Activated CD4-positive, CD25-positive, alpha-beta regulatory T cell treated with anti-CD3 and anti-CD28 coated beads, Interleukin-2, amount 50 U/mL, for 72 hours (primary cell): ENCODE measurements around the gene ZFHX3.

ENCODE experiments used
- DNase-seq: peaks from one replicate; pipeline ENCODE4 v3.0.0; 2021

ZFHX3 gene

DNA sequence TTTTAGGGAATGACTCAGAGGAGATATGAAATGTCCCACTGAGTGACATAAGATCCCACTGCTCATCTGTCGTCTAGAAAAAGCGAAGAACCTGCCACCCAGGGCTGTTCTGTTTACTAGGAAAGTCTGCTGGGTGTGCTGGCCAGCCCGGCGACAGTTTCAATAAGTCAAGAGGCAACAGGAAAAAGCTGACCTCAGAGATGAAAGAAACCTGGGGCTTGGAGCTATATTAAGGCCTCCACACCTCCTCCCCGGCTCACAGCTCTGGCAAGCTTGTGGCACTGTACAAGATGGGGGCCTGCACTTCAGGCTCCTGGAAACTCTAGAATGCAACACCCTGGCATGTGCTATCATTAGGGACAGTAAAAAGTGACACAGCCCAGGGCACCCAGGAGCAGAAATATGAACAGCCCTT is 10.6 kb downstream of the ZFHX3 start:
- no peak for DNase-seq

DNA sequence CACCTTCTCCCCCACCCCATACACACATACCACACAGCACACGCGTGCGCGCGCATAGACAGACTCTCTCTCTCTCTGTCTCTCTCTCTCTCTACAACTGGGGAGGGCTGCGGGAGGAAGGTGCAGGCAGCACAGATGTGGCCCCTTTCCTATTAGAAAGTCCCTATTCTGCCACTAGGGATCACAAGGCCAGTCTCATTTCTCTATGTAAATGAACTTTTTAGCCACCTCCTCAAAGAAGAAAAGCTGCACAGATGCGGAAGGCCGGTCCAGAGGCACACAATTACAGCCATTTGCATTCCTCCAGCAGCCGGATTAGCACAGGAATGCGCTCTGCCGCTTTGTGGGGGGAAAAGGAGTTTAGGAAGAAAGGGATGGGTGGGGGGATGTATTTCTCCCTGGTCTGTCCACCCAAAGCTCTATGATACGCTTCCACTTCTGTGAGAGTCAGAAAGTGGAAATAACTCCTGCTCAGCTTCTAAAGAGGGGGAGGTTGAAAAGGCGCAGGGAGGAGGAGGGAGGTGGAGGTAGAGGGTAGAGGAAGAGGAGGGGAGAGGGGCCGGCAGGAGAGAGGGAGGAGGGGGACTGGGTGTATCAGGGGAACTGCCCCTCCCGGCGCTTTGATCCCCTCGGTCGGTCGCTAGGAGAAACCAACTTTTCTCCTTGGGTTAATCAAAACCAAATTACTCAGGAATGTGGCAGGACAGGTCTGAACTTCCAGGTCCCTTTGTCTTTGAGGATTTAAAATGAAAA is 11.7 kb downstream of the ZFHX3 start:
- DNase-seq, result no peak

DNA sequence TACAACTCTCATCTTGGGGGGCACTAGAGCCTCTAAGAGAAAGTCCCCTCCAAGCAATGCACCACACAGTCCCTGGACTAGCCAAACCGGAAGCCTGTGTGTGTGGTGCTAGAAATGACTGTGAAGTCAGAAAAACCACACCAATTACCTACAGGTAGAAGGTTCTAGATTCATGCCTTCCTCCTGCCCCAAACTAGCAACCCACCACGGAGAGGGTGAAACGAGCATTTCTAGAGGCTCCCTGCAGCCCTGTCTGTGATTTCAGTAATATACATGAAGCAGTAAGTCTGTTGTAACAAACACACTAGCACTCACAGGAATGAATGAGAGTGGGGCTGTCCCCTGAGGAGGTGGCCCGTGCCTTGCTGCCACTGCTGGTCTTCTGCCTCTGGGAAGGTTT is 13.6 kb downstream of the ZFHX3 start:
- no peak for DNase-seq

DNA sequence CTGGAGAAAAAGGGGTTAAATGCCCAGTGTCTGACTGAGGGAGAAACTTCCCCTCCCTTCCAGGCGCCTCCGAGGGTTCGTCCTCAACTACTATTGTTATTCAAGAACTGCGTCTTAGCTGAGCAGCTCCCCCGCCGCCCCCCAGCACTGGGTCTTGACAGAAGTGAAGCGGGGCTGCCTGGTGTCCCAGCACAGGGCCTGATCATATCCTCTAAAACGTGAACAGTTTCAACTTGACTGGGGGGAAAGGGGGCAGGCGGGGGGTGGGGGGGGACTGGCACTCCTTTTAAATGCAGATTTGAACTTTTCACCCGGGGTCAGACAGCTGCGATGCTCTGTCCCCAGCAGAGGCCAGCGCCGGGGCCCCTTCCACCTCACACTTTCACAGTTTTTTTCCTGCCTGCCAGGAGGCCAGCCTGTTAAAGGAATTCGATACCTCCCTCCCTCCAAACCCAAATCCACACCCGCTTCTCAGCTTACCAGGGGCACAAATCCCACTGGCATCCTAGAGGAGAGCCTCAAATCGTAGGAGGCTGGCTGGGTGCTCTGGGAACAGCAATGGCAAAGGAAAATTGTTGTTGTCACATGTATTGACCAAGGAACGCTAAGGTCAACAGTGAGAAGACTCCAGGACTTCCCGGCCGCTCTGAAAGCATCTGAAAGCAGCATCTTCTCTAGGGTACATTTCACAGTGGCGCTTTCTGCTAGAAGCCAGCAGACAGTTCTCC is 14.5 kb downstream of the ZFHX3 start:
- no peak for DNase-seq

DNA sequence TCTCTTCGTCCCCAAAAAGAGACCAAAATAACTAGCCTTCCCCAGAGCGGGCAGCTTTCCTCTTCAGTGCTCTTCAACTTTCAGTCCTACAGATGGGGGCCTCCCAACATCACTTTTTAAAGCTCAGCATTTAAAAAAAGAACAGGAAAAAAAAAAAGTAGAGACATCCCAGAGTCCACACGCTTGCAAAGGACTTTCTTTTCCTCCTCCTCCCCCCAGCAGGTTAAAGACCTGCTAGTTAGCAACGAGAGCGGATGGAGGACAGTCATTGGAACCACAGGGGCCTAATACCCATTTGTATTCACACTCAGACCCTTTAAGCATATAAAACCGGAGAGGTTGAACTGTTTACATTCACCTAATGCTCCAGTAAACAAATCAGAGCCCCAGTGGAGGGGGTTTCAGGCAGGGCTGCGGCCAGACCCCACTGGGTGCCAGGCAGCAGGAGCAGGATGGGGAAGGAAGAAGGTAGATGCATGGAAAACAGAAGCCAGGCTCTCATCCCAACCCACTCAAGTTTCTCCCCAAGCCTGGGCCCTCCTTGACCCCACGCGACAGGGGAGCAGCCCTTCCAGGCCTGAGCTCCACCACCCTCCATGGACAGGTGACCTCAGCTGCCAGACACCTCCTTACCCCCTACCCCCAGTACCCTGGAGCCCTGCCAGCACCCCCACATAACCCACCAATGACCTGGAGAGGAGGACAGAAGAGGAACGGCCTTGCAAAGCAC is 15.2 kb downstream of the ZFHX3 start:
- no peak for DNase-seq

DNA sequence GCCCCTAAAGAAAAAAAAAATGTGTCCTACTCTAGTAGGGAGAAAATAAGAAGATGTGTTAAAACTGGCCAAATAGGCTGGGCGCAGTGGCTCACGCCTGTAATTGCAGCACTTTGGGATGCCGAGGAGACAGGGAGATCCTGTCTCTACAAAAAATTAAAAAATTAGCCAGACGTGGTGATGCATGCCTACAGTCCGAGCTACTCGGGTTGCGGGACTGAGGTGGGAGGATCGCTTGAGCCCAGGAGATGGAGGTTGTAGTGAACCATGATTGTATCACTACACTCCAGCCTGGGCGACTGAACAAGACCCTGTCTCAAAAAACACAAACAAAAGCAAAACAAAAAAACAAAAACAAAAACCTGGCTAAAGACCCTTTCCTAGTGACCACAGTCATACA is 15.9 kb downstream of the ZFHX3 start:
- DNase-seq, result no peak

DNA sequence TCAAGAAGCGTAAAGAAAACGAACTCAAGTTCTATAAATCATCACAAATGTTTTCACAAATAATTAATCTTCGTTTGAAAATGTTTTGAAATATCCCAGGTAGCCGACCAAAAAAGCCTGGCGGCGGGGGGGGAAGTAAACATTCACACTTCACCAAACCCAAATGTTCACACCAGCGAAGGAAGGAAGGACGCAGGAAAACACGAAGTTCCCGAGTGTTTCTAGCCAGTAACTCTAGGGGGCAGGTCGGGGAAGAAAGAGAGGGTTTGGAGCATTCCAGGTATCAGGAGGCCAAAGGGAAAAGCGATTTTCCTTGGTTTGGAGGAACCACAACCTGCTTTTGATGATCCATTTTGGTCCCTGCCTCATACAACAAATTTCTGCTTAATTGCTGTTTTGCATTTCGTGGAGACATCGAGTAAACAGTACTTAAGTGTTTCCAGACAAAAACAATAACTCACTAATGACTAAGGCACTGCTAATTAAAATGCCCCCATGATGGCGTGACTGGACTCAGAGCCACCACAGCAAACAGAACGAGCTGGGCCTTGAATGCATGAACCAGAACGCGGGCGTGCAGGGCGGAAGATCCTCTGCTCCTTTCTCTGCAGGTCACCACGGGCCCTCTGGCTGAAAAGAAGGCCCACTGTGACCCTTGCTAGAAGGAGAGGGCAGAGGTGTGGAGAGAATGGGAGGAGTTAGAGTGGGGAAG is 16.6 kb downstream of the ZFHX3 start:
- DNase-seq, result no peak

DNA sequence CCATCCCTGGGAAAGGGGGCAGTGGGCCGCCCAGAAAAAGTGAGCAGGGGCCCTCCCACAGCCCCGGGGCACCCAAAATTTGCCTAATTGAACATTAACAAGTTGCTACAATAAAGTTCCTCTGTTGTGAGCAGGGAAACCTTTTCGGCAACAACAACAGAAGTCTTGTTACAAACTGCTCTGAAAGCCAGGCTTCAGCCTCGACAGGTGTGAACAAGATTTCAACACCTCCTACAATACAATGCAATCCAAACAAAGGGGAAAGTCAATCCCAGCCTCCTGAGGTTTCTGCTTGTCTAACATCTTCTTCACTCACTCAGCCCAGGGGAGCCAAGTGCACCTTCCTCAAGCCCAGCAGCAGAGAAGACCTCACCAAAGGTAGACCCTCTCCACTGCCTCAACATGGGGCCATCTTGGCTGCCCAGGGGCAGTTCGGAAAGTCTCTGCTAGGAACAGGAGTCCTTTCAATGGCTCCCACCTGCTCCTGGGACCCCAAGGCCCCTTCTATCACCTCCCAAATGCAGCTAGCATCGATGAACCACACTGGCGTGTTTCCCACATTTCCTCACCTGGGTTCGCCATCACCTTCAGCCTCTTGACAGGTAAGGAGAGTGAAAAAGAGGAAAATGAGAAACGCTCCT is 19.1 kb downstream of the ZFHX3 start:
- DNase-seq, result no peak

DNA sequence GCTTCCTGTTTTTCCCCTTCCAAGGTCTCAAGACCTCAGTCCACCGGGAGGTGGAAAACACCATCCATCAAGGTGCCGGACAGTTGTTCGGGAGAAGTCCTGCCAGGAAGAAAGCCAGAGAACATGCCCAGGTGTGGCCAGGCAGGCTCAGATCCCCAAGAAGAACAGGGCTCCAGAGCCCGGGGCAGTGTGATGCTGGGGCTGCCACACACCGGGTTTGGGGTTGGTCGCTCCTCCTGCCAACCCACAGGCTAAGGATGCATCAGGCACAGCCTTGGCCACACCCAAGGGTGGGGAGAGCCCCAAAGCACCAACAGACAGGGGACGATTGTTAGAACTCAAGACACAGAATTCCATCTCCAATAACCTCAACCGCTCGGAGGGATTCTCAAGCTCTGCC is 19.7 kb downstream of the ZFHX3 start:
- DNase-seq, result no peak

DNA sequence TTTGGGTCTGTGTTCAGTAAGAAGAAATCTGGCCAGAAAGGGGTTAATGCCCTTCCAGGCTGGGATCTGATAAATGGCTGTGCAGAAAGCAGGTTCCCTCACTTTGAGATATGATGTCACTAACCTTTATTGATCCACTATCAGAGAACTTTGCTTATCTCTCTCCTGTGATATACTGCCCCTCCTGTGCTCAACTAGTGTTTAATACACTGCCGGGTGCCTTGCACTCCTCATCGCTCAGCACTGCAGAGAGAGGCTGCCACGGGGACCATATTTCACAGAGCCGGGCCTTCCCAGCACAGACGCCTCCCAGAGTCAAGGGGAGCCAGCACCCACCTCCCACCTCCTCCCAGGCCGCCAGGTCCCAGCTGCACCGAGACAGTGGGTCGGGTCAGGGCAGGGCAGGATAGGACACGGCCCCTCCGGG is 20.2 kb downstream of the ZFHX3 start:
- DNase-seq, result no peak

DNA sequence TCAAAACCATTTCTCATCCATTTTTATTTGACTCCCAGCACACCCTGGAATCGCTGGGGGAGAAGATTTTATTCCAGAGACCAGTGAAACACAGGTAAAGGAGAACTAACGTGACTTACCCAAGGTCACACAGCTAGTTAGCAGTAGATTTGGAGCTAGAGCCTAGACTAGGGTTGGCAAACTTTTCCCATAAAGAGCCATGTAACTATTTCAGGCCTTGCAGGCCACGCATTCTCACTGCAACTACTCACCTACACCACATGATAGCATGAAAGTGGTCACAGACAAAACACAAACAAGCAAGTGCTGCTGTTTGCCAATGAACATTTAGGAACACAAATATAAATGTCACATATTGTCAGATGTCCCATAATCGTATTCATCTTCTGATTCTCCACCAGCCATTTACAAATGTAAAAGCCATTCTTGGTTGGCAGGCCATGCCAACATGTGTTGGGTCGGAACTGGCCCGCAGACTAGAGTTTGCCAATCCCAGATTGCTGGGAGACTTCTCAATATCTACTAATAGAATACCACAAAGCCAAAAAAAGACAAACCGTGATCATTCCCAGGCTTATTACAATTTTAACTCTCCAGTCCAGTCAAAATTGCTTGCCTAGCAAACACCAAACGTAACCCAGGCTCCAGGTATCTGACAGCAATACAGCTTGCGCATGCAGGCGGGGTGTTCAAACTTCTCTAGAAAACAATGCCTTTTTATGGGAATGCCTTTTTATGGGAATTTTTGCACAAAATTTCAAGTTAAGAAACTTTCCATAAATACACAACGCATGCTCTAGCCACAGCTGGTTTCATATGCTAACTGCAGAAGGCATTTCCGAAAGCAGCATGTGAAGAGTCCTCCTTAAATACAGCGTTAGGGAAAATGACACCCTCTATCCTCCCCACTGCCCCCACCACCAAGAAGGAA is 20.9 kb downstream of the ZFHX3 start:
- no peak for DNase-seq

DNA sequence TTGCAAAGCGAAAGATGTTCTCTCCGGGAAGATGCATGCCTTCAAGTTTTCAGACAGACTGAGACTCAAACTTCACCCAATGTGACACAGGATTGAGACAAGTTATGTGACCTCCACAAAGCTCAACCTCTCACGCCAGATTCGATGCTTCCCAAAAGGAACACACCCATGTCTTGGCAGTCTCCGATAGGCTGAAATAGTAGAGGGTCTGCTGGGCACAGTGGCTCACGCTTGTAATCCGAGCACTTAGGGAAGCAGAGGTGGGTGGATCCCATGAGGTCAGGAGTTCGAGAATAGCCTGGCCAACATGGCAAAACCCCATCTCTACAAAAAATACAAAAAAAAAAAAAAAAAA is 22.1 kb downstream of the ZFHX3 start:
- DNase-seq, result no peak

DNA sequence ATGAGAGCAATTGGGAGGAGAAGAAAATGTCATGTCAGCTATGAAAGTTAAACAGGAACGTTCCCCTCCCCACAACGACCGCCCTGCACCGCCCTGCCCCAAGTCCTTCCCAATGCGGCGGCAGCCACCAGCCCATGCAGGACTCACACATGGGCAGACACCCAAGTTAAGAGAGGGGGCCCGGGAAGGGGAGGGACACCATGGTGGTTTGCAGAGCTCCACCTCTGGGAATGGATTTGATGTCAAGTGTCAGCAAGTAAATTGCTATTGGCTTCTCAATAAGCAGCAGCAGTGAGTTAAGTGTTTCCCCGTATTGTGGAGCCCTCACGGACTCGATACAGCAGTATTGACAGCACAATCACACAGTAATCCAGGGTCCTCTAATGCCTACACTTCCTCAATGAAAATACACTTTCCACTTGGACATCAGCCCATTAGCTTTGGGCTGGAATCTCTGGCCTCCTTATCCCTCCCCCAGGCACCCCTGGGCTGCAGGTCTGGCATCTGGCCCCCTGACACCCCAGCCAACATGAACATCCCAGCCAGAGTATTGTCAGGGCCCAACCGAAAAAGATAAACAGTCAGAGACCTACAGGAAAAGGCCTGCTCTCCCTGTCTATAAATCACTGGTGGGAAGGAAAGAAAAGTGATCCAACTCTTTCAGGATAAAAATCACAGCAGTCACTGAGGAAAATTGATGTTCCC is 22.6 kb downstream of the ZFHX3 start:
- DNase-seq, result no peak

DNA sequence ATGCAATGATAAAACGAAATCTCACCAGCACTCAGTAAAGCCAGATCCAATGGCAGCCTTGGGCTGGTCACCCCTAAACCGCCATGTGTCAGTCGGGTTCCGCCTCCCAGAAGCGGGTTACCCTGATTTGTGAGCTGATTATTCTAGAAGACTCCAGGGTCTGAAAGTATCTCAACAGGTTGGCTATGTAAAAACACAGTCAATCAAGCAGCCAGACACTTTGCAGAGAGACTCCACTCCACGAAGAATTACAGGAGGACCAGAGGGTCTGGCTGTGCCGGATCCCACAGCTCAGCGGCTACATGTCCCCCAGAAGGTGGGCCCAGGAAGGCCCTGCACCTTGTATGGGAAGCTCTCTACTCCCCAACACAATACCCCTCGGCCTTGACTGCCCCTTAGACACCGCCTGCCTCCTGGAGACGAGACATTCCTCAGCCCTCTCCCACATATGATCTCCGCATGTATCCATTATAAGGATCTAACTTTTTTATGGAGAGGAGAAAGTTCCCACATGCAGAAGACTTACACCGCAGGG is 23.3 kb downstream of the ZFHX3 start:
- no peak for DNase-seq

DNA sequence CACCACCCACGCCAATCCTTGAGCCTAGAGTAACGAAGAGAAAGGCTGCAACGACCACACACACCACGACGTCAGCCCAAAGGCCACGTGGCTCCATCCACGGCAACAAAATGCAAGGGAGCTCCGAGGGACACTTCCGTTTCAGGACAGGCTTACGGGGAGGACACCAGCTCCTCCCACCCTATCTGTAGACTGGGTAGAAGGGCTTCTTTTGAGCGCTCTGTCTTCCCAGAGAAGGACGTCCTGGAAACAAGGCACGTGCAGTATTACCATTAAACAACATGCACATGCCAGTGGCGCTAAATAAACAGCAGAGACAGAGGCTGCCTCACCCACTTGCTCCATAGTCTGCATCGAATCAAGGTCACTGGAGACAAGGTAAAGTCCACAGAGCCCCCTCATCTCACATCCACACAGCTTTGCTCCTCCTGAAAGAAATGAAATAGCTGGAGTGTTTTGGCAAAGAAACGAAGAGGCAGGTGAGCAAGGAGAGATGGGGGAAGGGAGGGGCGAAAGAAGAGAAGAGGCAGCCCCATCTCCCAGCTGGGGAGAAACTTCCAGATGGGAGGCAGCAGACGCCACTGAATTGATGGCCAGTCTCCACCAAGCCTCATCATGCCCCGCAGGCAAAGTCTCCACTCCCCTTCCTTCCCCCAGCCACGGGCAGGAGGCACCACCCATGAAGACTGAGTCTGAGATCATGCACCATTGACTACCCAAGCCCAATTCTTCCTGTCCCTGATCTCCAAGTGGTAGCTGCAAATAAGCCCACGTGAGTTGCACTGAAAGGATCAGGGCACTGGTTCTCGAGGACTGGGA is 24.0 kb downstream of the ZFHX3 start:
- no peak for DNase-seq

DNA sequence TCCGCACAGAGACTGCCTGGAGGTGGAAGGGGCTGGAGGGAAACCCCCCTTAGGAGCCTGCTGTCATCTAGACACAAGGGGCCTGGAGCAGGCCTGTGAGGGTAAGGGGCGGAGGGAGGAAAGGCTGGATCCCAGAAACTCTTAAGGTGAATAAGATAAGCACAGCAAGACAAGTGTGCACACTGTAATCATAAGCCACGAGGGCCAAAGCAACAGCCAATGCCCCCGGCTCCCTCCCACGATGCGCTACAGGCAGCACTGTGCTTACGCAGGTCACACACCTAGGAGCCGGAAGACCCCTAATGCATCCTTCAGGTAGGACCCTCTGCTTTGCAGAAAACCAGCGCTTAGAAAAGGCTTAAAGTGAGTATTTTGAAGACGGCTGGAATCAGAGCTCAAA is 24.6 kb downstream of the ZFHX3 start:
- DNase-seq, result no peak

DNA sequence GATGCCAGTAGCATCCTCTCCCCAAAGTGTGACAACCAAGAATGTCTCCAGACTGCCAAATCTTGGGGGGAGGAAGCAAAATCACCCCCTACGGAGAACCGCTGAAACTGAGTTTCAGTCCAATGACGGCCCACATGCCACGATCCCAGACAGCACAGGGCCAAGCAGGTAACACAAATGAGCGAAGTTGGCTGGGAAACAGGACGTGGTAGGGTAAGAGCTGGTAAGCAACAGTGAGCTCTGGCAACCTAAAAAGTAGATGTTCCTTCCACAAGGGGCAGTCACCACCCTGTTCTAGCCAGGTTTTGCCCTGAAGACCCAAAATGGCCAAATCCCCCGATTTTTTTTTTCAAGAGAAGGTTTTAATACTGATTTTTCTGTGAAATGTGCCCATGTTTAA is 25.4 kb downstream of the ZFHX3 start:
- no peak for DNase-seq

DNA sequence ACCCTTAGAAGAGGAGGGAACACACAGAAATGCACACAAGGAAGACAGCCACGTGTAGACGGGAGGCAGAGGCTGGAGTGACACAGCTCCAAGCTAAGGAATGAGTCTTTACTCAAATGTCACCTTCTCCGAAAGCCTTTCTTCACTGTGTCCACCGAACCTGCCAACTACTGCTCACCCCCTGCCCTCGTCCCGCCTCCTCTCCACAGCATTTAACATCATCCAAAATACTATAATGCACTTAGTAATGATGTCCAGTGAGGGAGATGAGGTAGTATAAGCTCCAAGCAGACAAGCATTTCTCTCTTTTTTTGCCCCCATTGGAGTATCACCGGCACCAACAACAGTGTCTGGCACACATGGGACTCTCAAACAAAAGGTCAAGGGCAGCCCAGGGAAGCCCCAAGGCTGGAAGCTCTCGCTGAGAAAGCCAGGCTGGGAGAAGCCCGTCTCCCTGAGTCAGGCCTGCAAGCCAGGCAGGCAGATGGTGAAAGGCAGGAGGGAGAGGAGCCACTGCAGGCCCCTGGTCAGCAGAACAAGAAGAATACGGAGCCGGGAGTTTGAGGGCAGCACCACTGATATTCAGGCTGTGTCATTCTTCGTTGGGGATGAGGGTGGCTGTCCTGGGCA is 25.9 kb downstream of the ZFHX3 start:
- DNase-seq, result no peak

DNA sequence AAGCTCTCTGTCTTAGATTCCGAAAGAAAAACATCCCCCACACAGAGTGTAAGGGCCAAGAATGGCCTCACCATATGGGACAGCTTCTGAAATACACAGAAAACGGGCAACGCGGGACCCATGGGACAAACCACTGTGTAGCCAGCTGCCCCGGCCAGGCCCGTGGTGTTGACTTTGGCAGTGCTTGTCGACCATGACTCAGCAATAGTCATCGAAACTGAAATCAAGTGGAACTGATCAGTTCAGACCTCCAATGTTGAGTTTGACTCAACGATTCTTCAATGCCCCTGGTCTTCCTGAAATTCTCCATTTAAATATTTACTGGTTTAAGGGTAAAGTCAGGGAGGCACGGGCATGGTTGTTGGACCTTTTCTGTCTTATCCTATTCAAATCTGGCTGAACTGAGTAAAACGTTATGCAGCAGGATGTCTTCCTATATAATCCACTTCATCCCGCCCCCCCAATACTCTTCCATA is 27.5 kb downstream of the ZFHX3 start:
- DNase-seq, result no peak
